Body of pancreas (tissue), 4 donors: ENCODE results near the gene MYH14.

Source experiments
- CTCF ChIP-seq, 7 experiments: fragments of 450-650 bp in 4 of 7; fragments of 200-600 bp in 3 of 7; sonication (generic) in 3 of 7; IDR thresholded peaks; one replicate each; pipeline ENCODE4 v1.5.1; 2016 to 2019; ENCODE audit warnings: antibody characterized with exemption in 7 of 7
- POLR2A ChIP-seq, 3 donors: fragments of 450-650 bp; IDR thresholded peaks; one replicate each; pipeline ENCODE4 v1.6.1; 2016; ENCODE audit warnings: antibody characterized with exemption in 3 of 3, mild to moderate bottlenecking in 2 of 3

- TF ChIP-seq CTCF (IDR thresholded peaks at IDR 0.05) (peak in 2 of 7 experiments; percentile 28 to 42), POLR2A (IDR thresholded peaks at IDR 0.05) (no peak)
Observed at GRCh38 chr19:50328873-50329145, 125.4 kb downstream of the MYH14 start.
